Spinal cord (tissue), 10 donors: ENCODE measurements around the gene PRKCZ. TPM values are rescaled to one million over a fixed set of nuclear protein-coding genes. Genes with fewer than 3 reads are reported as not detected.

ENCODE experiments used
- DNase-seq, 6 donors: peaks; one replicate each; pipeline versions ENCODE4 v3.0.0 to v3.0.0-alpha.2; 2013 to 2015; ENCODE audit warnings: low spot score in 6 of 6, low read depth in 4 of 6
- H3K27ac ChIP-seq: one replicate; pipeline ENCODE4 v1.5.1; 2013; ENCODE audit warnings: low read depth, low read length, control low read depth
- H3K27me3 ChIP-seq: one replicate; pipeline ENCODE4 v1.6.1; 2013; ENCODE audit warnings: low read length; ENCODE audit not compliant: control insufficient read depth, insufficient read depth
- H3K36me3 ChIP-seq: one replicate; pipeline ENCODE4 v1.6.1; 2013; ENCODE audit warnings: low read length; ENCODE audit not compliant: control insufficient read depth, insufficient read depth
- H3K4me1 ChIP-seq: one replicate; pipeline ENCODE4 v1.6.1; 2013; ENCODE audit warnings: low read length; ENCODE audit not compliant: control insufficient read depth, insufficient read depth
- H3K4me3 ChIP-seq: one replicate; pipeline ENCODE4 v1.5.1; 2013; ENCODE audit warnings: low read depth, low read length, control low read depth
- H3K9me3 ChIP-seq: one replicate; pipeline ENCODE4 v1.6.1; 2013; ENCODE audit warnings: low read length; ENCODE audit not compliant: control insufficient read depth, insufficient read depth
- WGBS: methylation state at CpG from one replicate; pipeline ENCODE4 v1.1.5; 2013; ENCODE audit warnings: missing lambda C conversion rate; ENCODE audit not compliant: insufficient coverage; 5-methylcytosine and 5-hydroxymethylcytosine counted together
- polyA plus RNA-seq, 2 donors: library from polyadenylated mRNA; unstranded; fragments of 120-200 nt; gene quantifications; one replicate each; pipeline ENCODE4 v1.2.1, GENCODE V29; 2013; ENCODE audit not compliant: insufficient read length in 2 of 2
- total RNA-seq, 2 donors: library from RNA; depleted of rRNA in 1 of 2; stranded (reverse); fragments of 120-200 nt in 1 of 2; fragments of >200 nt in 1 of 2; gene quantifications; one replicate each; pipeline versions ENCODE4 v1.2.3 to v1.2.4, GENCODE V29; 2013 to 2014
- donor health status: healthy.

PRKCZ gene
- total and polyA plus RNA-seq, 4 donors: 33.2 to 131 (median 93.1) TPM

DNA sequence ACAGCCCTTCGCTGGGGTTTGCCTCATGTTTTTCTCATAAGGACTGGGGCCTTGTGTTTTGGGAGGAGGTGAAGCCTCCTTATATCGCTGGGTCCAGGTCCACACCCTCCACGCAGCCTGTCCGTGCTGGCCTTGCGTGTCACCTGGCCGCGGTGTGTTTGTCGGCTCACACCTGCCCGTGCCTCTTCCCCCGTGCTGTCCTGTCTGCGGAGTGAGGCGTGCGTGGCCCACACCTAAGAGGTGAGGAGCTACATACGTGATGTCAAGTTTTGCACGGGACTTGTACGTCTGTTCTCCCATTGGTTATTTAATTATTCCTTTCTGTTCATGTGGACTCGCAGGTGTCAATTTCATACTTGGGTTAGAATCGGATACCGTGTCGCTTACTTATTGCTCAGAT is 30.7 kb downstream of the PRKCZ start:
- DNase-seq: no peak
- WGBS: 98% methylated on average over 17 of the region's 20 CpGs
- Histone ChIP-seq H3K27ac (no peak overlapping the region), H3K36me3 (peaks cover 20% of the 10 kb centered on the region), H3K9me3 (peaks cover 4% of the 10 kb centered on the region), H3K27me3 (no peaks in the 10 kb centered on the region), H3K4me1 (peaks cover 14% of the 10 kb centered on the region), H3K4me3 (no peak overlapping the region)

DNA sequence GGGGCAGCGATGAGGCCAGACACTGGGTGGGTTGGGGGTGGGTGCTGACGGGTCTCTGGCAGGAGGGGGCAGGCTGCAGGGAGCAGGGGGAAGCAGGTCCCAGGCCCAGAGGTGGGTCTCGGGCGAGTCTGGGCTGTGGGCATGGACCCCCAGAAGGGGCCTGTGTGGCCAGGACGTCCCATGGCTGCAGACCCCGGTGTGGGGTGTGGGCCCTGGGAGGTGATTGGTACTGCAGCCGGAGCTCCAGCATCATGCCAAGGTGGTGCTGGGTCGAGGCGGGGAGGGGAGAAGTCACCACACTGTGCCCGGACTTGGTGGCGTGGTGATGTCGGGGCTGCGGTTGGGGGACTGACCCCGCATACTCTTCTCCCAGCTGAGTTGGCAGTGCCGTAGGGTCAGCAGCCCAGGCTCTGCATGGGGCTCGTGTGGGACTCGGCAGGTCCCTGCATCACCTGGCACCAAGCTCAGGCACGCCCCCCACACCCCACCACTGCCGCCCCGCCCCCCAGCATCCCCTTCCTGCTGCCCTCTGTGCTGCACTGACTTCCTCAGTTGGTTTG is 31.2 kb downstream of the PRKCZ start:
- 91% methylated on average over 17 of the region's 20 CpGs for WGBS
- H3K9me3 ChIP-seq: peaks cover 4% of the 10 kb centered on the region
- no peaks in the 10 kb centered on the region for H3K27me3 ChIP-seq
- DNase-seq: no peak
- H3K27ac ChIP-seq: no peak overlapping the region
- H3K4me3 ChIP-seq: no peak overlapping the region
- peaks cover 20% of the 10 kb centered on the region for H3K36me3 ChIP-seq
- peaks cover 13% of the 10 kb centered on the region for H3K4me1 ChIP-seq

DNA sequence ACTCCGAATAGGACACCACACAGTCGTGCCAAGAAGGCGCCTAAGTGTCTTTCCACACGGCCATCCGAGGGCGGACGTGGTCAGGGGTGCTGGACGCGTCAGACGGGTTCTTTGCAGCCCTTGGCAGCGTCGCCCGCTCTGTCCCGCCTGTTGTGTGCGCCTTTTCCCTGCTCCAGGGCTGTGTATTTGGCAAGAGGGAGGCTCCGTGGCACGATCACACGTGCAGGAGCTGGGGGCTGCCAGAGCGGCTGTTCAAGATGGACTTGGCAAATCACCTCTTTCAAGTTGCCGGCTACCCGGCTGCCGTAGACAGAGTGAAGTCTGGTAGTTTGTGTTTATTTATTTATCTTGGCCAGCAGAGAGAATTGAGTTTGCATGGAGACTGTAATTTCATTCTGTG is 31.9 kb downstream of the PRKCZ start:
- Histone ChIP-seq H3K27me3 (no peaks in the 10 kb centered on the region), H3K27ac (no peak overlapping the region), H3K4me3 (no peak overlapping the region), H3K36me3 (peaks cover 18% of the 10 kb centered on the region), H3K4me1 (peaks cover 13% of the 10 kb centered on the region), H3K9me3 (peaks cover 4% of the 10 kb centered on the region)
- WGBS: 85% methylated on average over 19 of the region's 22 CpGs
- DNase-seq: no peak

DNA sequence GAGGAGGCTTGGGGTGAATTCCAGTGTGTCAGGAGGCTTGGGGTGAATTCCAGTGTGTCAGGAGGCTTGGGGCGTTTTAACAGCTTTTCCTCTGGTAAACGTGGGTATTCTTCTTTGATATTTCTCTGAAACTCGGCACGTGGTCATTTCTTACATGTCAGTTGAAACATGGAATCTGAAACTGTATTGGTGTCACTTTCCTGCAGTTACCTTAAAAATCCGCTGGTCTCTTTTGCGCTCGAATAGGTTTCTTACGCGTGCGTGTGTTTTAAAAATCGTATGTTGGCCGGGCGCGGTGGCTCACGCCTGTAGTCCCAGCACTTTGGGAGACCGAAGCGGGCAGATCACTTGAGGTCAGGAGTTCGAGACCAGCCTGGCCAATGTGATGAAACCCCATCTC is 33.5 kb downstream of the PRKCZ start:
- WGBS: 94% methylated on average over 14 of the region's 18 CpGs
- Histone ChIP-seq H3K4me1 (peaks cover 26% of the 10 kb centered on the region), H3K27me3 (no peaks in the 10 kb centered on the region), H3K36me3 (peaks cover 27% of the 10 kb centered on the region), H3K4me3 (no peak overlapping the region), H3K9me3 (no peaks in the 10 kb centered on the region), H3K27ac (no peak overlapping the region)
- DNase-seq: no peak

DNA sequence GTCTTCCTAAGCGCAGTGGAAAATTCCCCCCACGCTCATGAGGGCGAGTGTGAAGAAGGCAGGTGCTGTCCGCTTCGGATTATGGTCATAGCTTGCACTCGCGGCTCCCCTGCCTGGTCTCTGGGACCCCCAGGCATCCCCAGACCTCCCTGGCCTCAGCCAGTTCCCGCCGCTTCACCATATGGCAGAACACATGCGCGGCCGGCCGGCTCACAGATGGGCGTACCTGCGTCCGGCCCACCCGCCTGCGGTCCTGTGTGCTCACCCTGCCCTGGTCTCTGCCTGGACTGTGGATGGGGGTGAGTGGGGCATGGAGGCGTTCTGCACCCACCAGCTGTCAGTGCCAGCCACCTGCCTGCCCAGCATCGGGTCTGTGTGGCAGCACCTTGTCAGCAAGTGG is 34.1 kb downstream of the PRKCZ start:
- Histone ChIP-seq H3K27me3 (no peaks in the 10 kb centered on the region), H3K27ac (no peak overlapping the region), H3K9me3 (no peaks in the 10 kb centered on the region), H3K4me1 (peaks cover 30% of the 10 kb centered on the region), H3K36me3 (peaks cover 26% of the 10 kb centered on the region), H3K4me3 (no peak overlapping the region)
- no peak for DNase-seq
- WGBS: 88% methylated on average over 18 of the region's 20 CpGs

DNA sequence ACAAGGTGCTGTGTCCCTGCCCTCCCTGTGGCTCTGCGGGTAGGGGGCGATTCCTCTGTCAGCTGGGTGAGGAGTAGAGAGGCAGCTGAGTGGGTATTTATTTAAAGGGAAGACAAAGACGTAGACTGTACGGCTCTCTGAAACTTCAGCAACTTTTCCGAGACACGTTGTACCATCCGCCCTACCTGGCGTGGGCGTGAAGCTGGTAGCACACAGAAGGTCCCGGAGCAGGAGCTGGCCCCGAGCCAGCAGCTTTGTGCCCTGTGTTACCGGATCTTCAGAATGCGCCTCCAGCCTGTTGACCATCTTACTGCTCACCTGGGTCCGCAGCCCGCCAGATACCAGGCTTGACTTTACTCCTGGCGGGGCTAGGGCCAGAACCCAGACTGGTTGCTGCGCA is 34.9 kb downstream of the PRKCZ start:
- Histone ChIP-seq H3K4me1 (peaks cover 36% of the 10 kb centered on the region), H3K27ac (no peak overlapping the region), H3K27me3 (no peaks in the 10 kb centered on the region), H3K4me3 (no peak overlapping the region), H3K9me3 (no peaks in the 10 kb centered on the region), H3K36me3 (peaks cover 21% of the 10 kb centered on the region)
- 84% methylated on average over 15 of the region's 17 CpGs for WGBS
- no peak for DNase-seq

DNA sequence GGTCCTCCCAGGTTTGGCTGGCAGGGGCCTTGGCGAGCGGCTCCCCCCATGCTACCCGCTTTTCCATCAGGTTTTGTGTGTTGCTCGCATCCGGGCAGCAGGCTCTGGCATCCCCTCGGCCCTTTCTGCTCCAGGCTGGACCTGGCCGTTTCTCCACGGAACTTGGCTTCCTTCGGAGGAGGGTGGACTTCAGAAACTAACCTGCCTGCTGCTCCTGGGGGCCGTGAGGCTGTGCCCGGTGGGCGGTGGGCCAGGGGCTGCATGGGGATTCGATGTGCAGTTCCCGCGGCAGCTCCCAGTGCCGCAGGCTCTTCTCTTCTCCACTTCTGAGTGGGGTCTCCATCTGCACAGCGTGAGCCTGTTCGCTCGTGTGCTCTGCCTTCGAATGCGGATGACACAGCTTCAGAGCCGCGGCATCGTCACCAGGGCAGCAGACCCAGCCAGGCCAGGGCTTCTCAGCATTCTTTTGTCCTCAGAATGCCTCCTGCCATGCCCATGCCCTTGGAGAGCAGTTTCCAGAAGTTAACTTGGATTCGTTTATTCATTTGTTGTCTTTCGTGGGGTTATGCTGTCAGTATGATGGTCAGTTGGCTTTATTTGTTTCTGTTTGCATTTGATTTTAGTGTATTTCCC is 36.4 kb downstream of the PRKCZ start:
- peak in 2 of 6 donors; percentile 45 to 55 for DNase-seq
- H3K36me3 ChIP-seq: peaks cover 24% of the 10 kb centered on the region
- 41% methylated on average over 21 of the region's 26 CpGs for WGBS
- no peaks in the 10 kb centered on the region for H3K27me3 ChIP-seq
- no peak overlapping the region for H3K4me3 ChIP-seq
- H3K4me1 ChIP-seq: peaks cover 44% of the 10 kb centered on the region
- H3K9me3 ChIP-seq: no peaks in the 10 kb centered on the region
- no peak overlapping the region for H3K27ac ChIP-seq

DNA sequence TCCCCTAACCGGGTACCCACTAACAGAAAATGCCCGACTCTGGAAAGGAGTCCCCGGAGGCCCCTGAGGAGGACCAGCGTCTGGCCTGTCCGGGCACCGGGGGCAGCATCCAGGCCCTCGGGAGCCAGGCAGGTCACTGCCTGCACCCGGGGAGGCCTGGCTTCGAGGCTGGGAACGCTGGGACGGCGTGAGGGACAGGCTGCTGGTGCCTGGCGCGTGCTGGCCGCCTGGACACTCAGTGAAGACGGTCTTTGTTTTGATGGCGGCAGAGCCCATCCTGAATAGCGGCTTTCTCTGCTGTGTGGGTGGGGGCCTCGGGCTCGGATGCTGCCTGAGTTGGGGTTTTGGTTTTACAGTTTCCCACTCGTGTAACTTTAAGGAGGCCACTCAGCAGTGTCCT is 37.6 kb downstream of the PRKCZ start:
- Histone ChIP-seq H3K4me3 (no peak overlapping the region), H3K27me3 (no peaks in the 10 kb centered on the region), H3K27ac (peak overlapping the region; percentile 47), H3K36me3 (peaks cover 26% of the 10 kb centered on the region), H3K4me1 (peaks cover 55% of the 10 kb centered on the region), H3K9me3 (no peaks in the 10 kb centered on the region)
- peak in 2 of 6 donors; percentile 33 to 52 for DNase-seq
- WGBS: 42% methylated on average over 17 of the region's 21 CpGs

DNA sequence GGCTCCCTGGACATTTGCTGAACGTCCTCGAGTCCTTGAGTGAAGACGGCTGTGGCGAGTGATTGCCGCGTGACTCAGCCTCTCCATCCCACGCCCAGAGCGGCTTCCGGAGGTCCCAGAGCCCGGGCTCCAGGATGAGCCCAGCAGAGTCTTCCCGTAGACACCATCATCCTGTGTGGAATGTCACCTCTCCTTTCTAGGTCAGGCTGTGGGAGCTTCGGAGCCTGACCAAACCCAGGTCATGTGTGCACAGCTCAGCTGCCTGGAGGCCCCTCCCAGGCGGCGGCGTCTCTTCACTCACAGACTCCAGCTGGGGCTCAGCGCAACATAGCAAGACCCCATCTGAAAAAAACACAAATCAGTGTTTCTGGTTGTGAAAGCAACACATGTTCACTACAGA is 38.2 kb downstream of the PRKCZ start:
- H3K4me3 ChIP-seq: no peak overlapping the region
- 68% methylated on average over 15 of the region's 16 CpGs for WGBS

DNA sequence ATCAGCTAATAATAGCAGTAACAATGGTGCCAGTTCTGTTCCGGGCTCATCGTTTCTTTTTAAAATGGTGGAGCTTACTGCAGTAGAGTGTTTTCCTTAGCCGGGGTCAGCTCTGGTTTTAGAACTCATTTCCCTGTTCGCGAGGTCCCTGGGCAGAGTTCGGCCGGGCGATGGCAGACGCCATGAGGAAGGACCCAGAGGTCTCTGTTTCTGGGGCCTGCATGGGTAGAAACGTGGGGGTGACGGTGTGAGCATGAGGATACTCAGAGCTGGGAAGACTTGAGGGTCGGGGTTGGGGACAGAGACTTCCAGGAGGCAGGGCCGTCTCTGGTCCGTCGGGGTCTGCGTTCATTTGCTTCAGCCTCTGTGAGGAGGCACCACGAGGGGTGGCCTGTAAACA is 38.8 kb downstream of the PRKCZ start:
- peaks cover 39% of the 10 kb centered on the region for H3K36me3 ChIP-seq
- H3K4me3 ChIP-seq: no peak overlapping the region
- H3K27me3 ChIP-seq: no peaks in the 10 kb centered on the region
- H3K9me3 ChIP-seq: no peaks in the 10 kb centered on the region
- DNase-seq: no peak
- peaks cover 59% of the 10 kb centered on the region for H3K4me1 ChIP-seq
- 91% methylated on average over 14 of the region's 17 CpGs for WGBS
- H3K27ac ChIP-seq: no peak overlapping the region

More for the DNA sequence above, 38.2 kb downstream of the PRKCZ start:
- Histone ChIP-seq H3K27ac (peak overlapping the region; percentile 47), H3K27me3 (no peaks in the 10 kb centered on the region), H3K36me3 (peaks cover 33% of the 10 kb centered on the region), H3K4me1 (peaks cover 59% of the 10 kb centered on the region), H3K9me3 (no peaks in the 10 kb centered on the region)
- no peak for DNase-seq
